IMR-90 (cell line): ENCODE measurements around the gene BRIP1.

ENCODE experiments used
- BHLHE40 ChIP-seq: fragments of 150-350 bp; IDR thresholded peaks from 2 replicates; pipeline ENCODE4 v1.6.1; 2016; ENCODE audit warnings: mild to moderate bottlenecking, low read depth, low read length
- CEBPB ChIP-seq: IDR thresholded peaks from 2 replicates; pipeline ENCODE4 v1.6.1; 2012; ENCODE audit warnings: low read depth, low read length, improper control_type of control experiment
- CHD1 ChIP-seq: IDR thresholded peaks from 2 replicates; pipeline ENCODE4 v1.6.1; 2012; ENCODE audit warnings: low read depth, low read length, improper control_type of control experiment
- FOS ChIP-seq: fragments of 150-350 bp; IDR thresholded peaks from 2 replicates; pipeline ENCODE4 v1.6.1; 2016; ENCODE audit warnings: low read depth, low read length
- MAFK ChIP-seq: IDR thresholded peaks from 2 replicates; pipeline ENCODE4 v1.6.1; 2012; ENCODE audit warnings: low read depth, low read length, improper control_type of control experiment
- NFE2L2 ChIP-seq: fragments of 150-350 bp; IDR thresholded peaks from 2 replicates; pipeline ENCODE4 v1.6.1; 2016; ENCODE audit warnings: low read depth, mild to moderate bottlenecking, low read length
- POLR2A ChIP-seq: IDR thresholded peaks from 2 replicates; pipeline ENCODE4 v1.6.1; 2012; ENCODE audit warnings: mild to moderate bottlenecking, low read depth, low read length
- RAD21 ChIP-seq: IDR thresholded peaks from 2 replicates; pipeline ENCODE4 v1.6.1; 2012; ENCODE audit warnings: low read length, improper control_type of control experiment
- RCOR1 ChIP-seq: IDR thresholded peaks from 2 replicates; pipeline ENCODE4 v1.6.1; 2012; ENCODE audit warnings: mild to moderate bottlenecking, low read length, improper control_type of control experiment; ENCODE audit not compliant: insufficient replicate concordance
- RFX5 ChIP-seq: IDR thresholded peaks from 2 replicates; pipeline ENCODE4 v1.8.0; 2012; ENCODE audit warnings: low read depth, mild to moderate bottlenecking, low read length, moderate library complexity
- SMC3 ChIP-seq: fragments of 150-350 bp; IDR thresholded peaks from 2 replicates; pipeline ENCODE4 v1.6.1; 2016; ENCODE audit warnings: low read depth, mild to moderate bottlenecking, antibody characterized with exemption, low read length, moderate library complexity
- TF ChIP-seq, protein P1 (sequence below): conservative IDR thresholded peaks from 2 replicates; pipeline ENCODE4 v1.5.1; 2012; ENCODE audit warnings: mild to moderate bottlenecking, low read depth, low read length, improper control_type of control experiment
- TF ChIP-seq, protein P2 (sequence below): fragments of 150-350 bp; IDR thresholded peaks from 2 replicates; pipeline ENCODE4 v1.6.1; 2017; ENCODE audit warnings: mild to moderate bottlenecking, antibody characterized with exemption, low read length, low read depth
- TF ChIP-seq, protein P3 (sequence below): fragments of 150-350 bp; IDR thresholded peaks from 2 replicates; pipeline ENCODE4 v1.6.1; 2016; ENCODE audit warnings: low read depth, mild to moderate bottlenecking, low read length, moderate library complexity, borderline replicate concordance

DNA sequence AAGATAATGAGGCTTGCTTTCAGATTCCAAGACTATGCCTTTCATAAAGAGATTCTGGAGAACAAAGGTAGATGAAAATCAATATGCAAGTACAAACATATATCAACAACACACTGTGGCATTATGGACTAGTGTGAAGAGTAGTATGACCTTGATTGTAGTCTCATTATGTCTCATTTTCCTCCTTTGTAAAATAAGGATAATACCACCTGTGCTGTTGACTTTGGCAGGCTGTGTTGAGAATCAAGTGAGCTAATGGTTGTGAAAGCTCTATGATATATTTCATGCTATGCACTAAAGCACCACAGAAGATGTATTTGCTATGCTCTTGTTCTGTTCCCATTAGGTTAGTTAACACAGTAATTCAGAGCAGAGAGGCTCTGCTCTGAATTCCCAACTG is 193.8 kb downstream of the BRIP1 start:
- TF ChIP-seq RFX5, result no peak
- no peak for TF ChIP-seq POLR2A
- TF ChIP-seq, protein P1, sequence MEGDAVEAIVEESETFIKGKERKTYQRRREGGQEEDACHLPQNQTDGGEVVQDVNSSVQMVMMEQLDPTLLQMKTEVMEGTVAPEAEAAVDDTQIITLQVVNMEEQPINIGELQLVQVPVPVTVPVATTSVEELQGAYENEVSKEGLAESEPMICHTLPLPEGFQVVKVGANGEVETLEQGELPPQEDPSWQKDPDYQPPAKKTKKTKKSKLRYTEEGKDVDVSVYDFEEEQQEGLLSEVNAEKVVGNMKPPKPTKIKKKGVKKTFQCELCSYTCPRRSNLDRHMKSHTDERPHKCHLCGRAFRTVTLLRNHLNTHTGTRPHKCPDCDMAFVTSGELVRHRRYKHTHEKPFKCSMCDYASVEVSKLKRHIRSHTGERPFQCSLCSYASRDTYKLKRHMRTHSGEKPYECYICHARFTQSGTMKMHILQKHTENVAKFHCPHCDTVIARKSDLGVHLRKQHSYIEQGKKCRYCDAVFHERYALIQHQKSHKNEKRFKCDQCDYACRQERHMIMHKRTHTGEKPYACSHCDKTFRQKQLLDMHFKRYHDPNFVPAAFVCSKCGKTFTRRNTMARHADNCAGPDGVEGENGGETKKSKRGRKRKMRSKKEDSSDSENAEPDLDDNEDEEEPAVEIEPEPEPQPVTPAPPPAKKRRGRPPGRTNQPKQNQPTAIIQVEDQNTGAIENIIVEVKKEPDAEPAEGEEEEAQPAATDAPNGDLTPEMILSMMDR, result no peak
- TF ChIP-seq NFE2L2, result no peak
- TF ChIP-seq MAFK, result no peak
- TF ChIP-seq CEBPB, result no peak
- no peak for TF ChIP-seq RAD21
- TF ChIP-seq BHLHE40, result no peak
- TF ChIP-seq, protein P2, sequence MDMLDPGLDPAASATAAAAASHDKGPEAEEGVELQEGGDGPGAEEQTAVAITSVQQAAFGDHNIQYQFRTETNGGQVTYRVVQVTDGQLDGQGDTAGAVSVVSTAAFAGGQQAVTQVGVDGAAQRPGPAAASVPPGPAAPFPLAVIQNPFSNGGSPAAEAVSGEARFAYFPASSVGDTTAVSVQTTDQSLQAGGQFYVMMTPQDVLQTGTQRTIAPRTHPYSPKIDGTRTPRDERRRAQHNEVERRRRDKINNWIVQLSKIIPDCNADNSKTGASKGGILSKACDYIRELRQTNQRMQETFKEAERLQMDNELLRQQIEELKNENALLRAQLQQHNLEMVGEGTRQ, result no peak
- TF ChIP-seq, protein P3, sequence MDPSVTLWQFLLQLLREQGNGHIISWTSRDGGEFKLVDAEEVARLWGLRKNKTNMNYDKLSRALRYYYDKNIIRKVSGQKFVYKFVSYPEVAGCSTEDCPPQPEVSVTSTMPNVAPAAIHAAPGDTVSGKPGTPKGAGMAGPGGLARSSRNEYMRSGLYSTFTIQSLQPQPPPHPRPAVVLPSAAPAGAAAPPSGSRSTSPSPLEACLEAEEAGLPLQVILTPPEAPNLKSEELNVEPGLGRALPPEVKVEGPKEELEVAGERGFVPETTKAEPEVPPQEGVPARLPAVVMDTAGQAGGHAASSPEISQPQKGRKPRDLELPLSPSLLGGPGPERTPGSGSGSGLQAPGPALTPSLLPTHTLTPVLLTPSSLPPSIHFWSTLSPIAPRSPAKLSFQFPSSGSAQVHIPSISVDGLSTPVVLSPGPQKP, result no peak
- no peak for TF ChIP-seq RCOR1
- TF ChIP-seq SMC3, result no peak
- no peak for TF ChIP-seq CHD1
- TF ChIP-seq FOS, result no peak
